Measurements from ENCODE around the gene PLXND1. TPM values are rescaled to one million over a fixed set of nuclear protein-coding genes. Genes with fewer than 3 reads are reported as not detected.

Gene PLXND1
- total RNA-seq, 4 donors from 2014 or later = 13.1 to 305 (median 48.2) TPM

DNA sequence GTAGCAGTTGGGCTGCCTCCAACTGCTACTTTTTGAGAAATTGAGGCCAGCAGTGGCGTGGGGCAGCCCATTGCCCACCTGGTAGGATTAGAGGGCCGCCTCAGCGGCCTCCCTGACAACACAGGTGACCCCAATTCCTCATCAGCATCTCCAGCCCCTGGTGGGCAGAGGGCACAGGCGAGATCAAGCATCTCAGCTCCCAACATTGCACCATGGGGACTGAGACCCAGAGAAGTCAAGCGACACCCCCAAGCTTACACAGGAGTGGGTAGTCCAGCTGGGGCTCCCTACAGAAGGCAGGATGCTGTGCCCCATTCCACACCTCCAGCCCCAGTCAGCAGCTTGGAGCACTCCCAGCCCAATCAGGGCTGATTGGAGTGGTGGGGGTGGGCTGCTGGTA lies 63.7 kb downstream of the PLXND1 start:
- Histone ChIP-seq H3K36me3 (no peaks in the 10 kb centered on the region), H3K27me3 (no peaks in the 10 kb centered on the region), H3K4me3 (no peak overlapping the region), H3K27ac (no peak overlapping the region), H3K9me3 (no peaks in the 10 kb centered on the region), H3K4me1 (no peaks in the 10 kb centered on the region)
- no peak for TF ChIP-seq POLR2A (IDR thresholded peaks at IDR 0.05)
- TF ChIP-seq, protein P1, sequence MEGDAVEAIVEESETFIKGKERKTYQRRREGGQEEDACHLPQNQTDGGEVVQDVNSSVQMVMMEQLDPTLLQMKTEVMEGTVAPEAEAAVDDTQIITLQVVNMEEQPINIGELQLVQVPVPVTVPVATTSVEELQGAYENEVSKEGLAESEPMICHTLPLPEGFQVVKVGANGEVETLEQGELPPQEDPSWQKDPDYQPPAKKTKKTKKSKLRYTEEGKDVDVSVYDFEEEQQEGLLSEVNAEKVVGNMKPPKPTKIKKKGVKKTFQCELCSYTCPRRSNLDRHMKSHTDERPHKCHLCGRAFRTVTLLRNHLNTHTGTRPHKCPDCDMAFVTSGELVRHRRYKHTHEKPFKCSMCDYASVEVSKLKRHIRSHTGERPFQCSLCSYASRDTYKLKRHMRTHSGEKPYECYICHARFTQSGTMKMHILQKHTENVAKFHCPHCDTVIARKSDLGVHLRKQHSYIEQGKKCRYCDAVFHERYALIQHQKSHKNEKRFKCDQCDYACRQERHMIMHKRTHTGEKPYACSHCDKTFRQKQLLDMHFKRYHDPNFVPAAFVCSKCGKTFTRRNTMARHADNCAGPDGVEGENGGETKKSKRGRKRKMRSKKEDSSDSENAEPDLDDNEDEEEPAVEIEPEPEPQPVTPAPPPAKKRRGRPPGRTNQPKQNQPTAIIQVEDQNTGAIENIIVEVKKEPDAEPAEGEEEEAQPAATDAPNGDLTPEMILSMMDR (IDR thresholded peaks at IDR 0.05) = no peak
- DNase-seq = no peak

DNA sequence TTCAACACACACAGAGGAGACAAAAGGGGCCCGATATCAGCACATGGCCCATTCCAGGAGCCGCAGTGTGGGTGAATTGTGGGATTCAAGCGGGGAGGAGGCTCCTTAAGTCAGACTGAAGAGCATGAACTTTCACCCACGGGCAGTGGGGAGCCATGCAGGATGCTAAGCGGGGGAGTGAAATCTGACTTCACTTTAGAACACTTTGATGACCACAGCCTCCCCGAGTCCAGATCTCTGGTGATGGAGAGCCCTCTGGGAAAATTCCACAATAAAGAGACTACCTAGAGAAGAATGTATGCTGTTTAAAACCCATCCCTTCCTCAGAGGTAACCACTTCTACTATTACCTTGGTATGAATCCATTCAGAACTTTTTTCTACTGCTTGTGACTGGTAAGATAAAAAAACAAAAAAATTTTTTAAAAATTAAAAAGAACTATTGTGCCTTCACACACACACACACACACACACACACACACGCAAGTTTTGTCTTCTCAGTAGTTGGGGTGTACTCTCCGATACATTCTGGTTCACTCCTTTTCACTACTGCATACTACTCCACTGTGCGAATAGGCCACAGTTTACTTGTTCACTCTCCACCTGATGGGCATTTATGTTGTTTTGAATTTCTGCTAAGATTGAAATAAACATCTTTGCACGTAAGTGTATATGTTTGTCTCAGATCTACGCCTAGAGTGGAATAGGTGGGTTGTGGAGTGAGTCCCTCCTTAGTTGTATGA lies 65.5 kb downstream of the PLXND1 start:
- no peak overlapping the region for H3K27ac ChIP-seq
- no peaks in the 10 kb centered on the region for H3K4me1 ChIP-seq
- no peak for TF ChIP-seq POLR2A (IDR thresholded peaks at IDR 0.05)
- TF ChIP-seq, protein P1 (IDR thresholded peaks at IDR 0.05) = no peak
- no peak overlapping the region for H3K4me3 ChIP-seq
- H3K9me3 ChIP-seq = no peaks in the 10 kb centered on the region
- DNase-seq = no peak
- no peaks in the 10 kb centered on the region for H3K36me3 ChIP-seq
- no peaks in the 10 kb centered on the region for H3K27me3 ChIP-seq

DNA sequence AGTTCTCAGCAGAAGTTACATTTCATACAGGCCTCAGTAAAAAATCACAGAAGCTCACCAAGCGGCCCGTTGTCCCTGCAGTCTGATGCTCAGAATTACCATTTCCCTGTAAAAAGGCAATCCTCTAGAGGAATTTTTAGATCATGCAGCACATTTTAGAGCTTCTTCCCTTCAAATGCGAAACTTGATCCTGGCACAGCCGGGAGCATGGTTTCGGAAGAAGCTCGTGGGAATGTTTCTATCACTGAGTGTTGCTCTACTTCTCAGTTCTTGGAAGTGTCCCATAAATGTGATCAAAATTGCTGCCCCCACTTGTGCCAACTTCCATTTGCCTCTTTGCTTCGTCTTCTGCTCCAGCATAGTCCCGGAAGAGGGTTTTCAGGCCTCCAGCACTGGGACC lies 67.3 kb downstream of the PLXND1 start:
- no peaks in the 10 kb centered on the region for H3K4me1 ChIP-seq
- TF ChIP-seq POLR2A (IDR thresholded peaks at IDR 0.05) = no peak
- TF ChIP-seq, protein P1 (IDR thresholded peaks at IDR 0.05) = no peak
- no peaks in the 10 kb centered on the region for H3K9me3 ChIP-seq
- no peak overlapping the region for H3K27ac ChIP-seq
- no peaks in the 10 kb centered on the region for H3K36me3 ChIP-seq
- H3K4me3 ChIP-seq = no peak overlapping the region
- H3K27me3 ChIP-seq = no peaks in the 10 kb centered on the region
- no peak for DNase-seq

DNA sequence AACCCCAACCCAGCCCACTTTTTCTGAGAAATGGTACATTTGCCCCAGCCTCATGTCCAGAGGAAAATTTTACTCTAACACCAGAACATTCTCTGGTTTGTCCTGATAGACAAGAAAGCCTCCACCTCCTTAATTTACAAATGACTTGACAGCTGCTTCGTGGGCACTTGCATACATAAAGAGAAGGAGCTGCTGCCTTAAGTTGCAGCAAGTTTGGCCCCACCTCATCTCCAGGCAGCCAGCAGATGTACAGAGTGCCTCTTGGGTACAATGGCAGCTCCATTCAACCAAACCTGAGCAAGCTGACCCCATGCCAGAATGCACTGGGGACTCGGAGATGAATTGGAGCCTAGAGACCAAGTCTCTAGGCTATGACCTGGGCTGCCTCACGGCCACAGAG lies 69.7 kb downstream of the PLXND1 start:
- no peak overlapping the region for H3K27ac ChIP-seq
- H3K9me3 ChIP-seq = no peaks in the 10 kb centered on the region
- H3K36me3 ChIP-seq = no peaks in the 10 kb centered on the region
- DNase-seq = no peak
- no peak for TF ChIP-seq POLR2A (IDR thresholded peaks at IDR 0.05)
- TF ChIP-seq, protein P1 (IDR thresholded peaks at IDR 0.05) = no peak
- H3K4me3 ChIP-seq = no peak overlapping the region
- no peaks in the 10 kb centered on the region for H3K27me3 ChIP-seq
- no peaks in the 10 kb centered on the region for H3K4me1 ChIP-seq

DNA sequence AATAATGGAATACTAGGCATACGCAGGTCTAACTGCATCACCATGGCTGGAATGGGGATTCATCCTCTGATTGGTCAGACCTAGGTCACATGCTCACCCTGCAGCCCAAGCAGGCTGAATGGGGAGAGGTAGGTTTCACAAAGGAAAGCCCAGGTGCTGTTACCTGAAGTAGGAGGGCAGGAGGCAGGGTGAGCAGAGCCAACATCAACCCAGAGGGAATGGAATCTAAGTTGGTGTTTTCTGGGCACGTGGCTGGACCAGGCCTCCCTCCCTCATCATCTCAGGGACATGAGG lies 70.2 kb downstream of the PLXND1 start:
- Histone ChIP-seq H3K27ac (no peak overlapping the region), H3K36me3 (no peaks in the 10 kb centered on the region), H3K4me1 (no peaks in the 10 kb centered on the region), H3K9me3 (no peaks in the 10 kb centered on the region), H3K4me3 (no peak overlapping the region), H3K27me3 (no peaks in the 10 kb centered on the region)
- TF ChIP-seq POLR2A (IDR thresholded peaks at IDR 0.05) = no peak
- TF ChIP-seq, protein P1 (IDR thresholded peaks at IDR 0.05) = no peak
- DNase-seq = no peak

DNA sequence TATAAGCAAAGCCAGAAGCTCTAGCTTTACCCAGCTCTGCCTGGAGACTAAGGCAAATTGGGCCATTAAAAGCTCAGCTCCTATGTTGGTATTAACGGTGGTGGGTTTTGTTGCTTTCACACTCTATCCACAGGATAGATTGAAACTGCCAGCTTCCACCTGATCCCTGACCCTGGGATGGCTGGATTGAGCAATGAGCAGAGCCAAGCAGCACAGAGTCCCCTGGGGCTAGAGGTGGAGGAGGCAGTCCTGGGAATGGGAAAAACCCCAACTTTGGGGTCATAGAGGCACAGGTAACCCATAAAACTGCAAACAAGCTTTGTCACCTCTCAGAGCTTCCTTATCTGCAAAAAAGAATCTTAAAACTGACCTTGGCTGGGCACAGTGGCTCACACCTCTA lies 71.4 kb downstream of the PLXND1 start:
- Histone ChIP-seq H3K27ac (no peak overlapping the region), H3K36me3 (no peaks in the 10 kb centered on the region), H3K4me1 (no peaks in the 10 kb centered on the region), H3K4me3 (no peak overlapping the region), H3K27me3 (no peaks in the 10 kb centered on the region), H3K9me3 (no peaks in the 10 kb centered on the region)
- DNase-seq = no peak
- TF ChIP-seq, protein P1 (IDR thresholded peaks at IDR 0.05) = no peak
- no peak for TF ChIP-seq POLR2A (IDR thresholded peaks at IDR 0.05)
